Tibial nerve (tissue), 4 donors: ENCODE results near the gene CHRNG.

Experiments
- EP300 ChIP-seq, 2 donors: sonication (generic); formaldehyde crosslinking; IDR thresholded peaks; one replicate each; pipeline ENCODE4 v1.6.1; 2017; ENCODE audit warnings: antibody characterized with exemption in 2 of 2, mild to moderate bottlenecking in 1 of 2
- TF ChIP-seq, protein P1 (sequence below), 5 experiments: fragments of 200-600 bp in 3 of 5; fragments of 450-650 bp in 2 of 5; sonication (generic) in 3 of 5; IDR thresholded peaks; one replicate each; pipeline ENCODE4 v1.5.1; 2016 to 2019; ENCODE audit warnings: antibody characterized with exemption in 5 of 5, mild to moderate bottlenecking in 3 of 5, moderate library complexity in 2 of 5

DNA sequence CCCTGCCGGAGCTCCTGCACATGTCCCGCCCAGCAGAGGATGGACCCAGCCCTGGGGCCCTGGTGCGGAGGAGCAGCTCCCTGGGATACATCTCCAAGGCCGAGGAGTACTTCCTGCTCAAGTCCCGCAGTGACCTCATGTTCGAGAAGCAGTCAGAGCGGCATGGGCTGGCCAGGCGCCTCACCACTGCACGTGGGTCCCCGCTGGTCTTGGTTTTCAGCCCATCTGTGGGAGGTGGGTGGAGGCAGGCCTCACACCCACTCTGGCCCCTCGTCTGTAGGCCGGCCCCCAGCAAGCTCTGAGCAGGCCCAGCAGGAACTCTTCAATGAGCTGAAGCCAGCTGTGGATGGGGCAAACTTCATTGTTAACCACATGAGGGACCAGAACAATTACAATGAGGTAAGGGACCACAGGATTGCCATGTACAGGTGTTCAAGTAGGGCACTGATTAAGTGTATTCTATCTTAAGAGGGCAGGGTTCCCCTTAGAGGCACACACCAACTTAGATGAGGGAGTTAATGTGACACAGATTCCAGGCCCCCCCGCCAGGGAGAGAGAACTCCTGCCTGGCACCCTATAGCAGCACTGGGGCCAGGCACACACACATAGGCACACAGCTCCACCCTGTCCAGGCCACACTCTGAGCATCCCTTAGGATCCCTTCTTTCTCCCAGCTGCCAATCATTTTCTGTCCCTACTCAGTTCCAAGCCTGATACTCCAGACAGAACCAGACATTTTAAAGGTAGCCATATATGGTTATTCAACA is 5.4 kb upstream of the CHRNG start:
- TF ChIP-seq, protein P1, sequence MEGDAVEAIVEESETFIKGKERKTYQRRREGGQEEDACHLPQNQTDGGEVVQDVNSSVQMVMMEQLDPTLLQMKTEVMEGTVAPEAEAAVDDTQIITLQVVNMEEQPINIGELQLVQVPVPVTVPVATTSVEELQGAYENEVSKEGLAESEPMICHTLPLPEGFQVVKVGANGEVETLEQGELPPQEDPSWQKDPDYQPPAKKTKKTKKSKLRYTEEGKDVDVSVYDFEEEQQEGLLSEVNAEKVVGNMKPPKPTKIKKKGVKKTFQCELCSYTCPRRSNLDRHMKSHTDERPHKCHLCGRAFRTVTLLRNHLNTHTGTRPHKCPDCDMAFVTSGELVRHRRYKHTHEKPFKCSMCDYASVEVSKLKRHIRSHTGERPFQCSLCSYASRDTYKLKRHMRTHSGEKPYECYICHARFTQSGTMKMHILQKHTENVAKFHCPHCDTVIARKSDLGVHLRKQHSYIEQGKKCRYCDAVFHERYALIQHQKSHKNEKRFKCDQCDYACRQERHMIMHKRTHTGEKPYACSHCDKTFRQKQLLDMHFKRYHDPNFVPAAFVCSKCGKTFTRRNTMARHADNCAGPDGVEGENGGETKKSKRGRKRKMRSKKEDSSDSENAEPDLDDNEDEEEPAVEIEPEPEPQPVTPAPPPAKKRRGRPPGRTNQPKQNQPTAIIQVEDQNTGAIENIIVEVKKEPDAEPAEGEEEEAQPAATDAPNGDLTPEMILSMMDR (IDR thresholded peaks at IDR 0.05): no peak
- TF ChIP-seq EP300 (IDR thresholded peaks at IDR 0.05): no peak
